GM12865 (cell line): Measurements from ENCODE around the gene ASTN2.

Experiments used
- DNase-seq: peaks from one replicate; pipeline ENCODE4 v3.0.0; 2010; ENCODE audit warnings: low read depth
- H3K4me3 ChIP-seq: 2 replicates; pipeline ENCODE4 v1.5.1; 2011; ENCODE audit warnings: mild to moderate bottlenecking, low read depth, low read length, control low read depth
- TF ChIP-seq, protein P1 (sequence below): IDR thresholded peaks from 2 replicates; pipeline ENCODE4 v1.5.1; 2011; ENCODE audit warnings: low read length, control low read depth, low read depth, inconsistent platforms; ENCODE audit not compliant: insufficient read depth; ENCODE audit errors: missing control alignments

The ASTN2 gene

DNA sequence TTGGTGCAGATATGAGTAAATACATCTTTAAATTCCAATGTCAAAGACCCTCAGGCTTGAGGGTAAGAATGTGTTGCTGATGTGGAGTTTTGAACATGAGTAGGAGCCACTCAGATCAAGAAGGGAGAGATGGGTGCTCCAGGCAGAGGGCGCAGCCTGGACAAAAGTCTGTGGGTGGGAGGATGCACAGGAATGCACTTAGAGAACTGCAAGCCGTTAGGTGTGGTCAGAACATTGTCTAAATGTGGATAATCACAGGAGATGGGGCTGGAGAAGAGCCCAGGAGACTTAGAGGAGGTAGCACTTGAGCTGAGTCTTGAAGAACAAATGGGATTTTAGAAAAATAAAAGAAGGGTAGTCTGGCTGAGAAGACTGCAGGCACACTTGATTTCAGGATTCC is 1005.7 kb downstream of the ASTN2 start:
- TF ChIP-seq, protein P1, sequence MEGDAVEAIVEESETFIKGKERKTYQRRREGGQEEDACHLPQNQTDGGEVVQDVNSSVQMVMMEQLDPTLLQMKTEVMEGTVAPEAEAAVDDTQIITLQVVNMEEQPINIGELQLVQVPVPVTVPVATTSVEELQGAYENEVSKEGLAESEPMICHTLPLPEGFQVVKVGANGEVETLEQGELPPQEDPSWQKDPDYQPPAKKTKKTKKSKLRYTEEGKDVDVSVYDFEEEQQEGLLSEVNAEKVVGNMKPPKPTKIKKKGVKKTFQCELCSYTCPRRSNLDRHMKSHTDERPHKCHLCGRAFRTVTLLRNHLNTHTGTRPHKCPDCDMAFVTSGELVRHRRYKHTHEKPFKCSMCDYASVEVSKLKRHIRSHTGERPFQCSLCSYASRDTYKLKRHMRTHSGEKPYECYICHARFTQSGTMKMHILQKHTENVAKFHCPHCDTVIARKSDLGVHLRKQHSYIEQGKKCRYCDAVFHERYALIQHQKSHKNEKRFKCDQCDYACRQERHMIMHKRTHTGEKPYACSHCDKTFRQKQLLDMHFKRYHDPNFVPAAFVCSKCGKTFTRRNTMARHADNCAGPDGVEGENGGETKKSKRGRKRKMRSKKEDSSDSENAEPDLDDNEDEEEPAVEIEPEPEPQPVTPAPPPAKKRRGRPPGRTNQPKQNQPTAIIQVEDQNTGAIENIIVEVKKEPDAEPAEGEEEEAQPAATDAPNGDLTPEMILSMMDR, result no peak
- H3K4me3 ChIP-seq, result no peak overlapping the region
- no peak for DNase-seq

DNA sequence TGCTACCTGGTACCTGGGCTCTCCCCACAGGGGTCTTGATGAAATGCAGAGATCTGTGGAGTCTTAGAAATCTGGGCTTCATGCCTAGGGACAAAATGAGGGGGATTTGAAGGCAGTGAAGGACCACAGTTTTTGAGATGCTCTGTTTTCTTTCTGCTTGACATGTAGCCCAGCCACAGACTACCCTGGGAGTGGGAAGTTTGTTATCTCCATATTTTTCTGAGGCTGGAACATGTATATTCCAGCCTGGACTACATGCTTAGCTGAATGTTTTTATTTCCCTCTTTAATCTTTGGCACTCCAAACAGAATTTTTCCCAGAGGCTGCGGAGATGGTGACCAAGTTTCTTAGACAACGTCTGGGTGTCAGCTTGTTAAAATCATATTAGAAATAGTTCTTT is 1008.4 kb downstream of the ASTN2 start:
- no peak for DNase-seq
- no peak overlapping the region for H3K4me3 ChIP-seq
- TF ChIP-seq, protein P1, result no peak

DNA sequence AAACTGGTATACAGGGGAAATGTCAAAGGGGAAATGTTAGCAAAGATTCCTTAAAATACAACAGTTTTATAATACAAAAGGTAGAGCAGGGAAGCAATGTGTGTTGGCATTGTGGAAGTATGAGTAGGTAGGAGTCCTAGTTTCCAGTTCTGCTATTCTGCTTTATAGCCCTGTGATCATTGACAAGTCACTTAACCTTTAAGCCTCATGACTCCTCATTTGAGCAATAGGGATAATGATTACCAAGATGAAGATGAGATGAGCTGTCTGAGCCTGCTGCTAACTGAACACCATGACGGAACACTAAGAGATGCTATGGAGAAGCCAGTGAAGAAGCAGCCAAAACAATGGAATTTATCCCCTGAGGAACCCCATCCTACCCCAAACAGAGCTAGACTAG is 1009.5 kb downstream of the ASTN2 start:
- no peak overlapping the region for H3K4me3 ChIP-seq
- DNase-seq, result no peak
- TF ChIP-seq, protein P1, result no peak

DNA sequence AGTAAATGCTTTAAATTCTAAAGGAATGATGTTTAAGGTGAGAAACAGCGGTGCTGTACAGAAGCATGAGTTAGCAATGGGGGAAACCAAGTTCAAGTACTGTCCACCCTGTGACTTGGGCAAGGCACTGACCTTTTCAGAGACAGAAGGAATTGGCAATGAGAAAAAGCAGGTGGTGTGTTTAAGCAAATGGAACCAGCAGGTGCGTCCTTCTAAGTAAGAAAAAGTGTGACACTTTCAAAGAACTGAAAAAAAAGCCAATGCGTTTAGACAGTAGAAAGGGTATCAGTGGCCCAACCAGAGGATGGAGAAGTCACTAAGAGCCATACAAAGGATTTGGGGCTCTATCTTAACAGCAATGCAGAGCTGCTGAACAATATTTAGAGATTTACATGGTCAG is 1010.6 kb downstream of the ASTN2 start:
- no peak overlapping the region for H3K4me3 ChIP-seq
- no peak for DNase-seq
- TF ChIP-seq, protein P1, result no peak

DNA sequence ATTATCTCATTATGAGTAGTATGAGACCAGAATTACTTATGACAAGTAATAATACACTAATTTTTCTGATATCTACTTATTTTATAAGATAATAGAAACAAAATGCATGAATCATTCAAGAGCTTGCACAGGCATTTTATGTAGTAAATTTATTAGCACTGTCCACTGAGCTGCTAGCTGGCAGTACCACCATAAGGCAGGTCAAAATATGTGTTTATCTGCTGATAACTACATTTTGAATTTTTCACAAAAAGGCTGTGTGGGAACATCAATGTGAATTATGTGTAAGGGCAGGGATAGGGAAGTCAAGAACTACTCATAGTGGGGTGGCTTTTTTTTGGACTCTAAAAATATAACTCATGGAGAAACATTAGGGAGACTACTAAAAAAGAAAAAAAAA is 1011.7 kb downstream of the ASTN2 start:
- DNase-seq, result no peak
- TF ChIP-seq, protein P1, result no peak
- H3K4me3 ChIP-seq, result no peak overlapping the region

DNA sequence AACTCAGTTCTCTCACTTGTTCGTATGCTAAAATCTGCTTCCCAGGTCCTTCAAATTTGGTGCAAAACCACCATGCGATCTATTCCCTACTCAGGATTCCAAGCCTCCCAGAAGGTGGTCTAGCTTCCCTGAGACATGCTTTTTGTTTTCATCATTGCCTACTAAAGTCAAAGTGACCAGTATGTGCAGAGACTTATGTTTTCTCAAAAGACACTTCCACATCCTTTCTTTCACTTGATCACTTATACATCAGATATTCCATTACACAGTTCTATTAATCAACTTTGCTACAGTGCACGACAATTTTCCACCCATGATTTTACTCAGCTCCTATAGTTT is 1019.2 kb downstream of the ASTN2 start:
- TF ChIP-seq, protein P1, result no peak
- no peak for DNase-seq
- no peak overlapping the region for H3K4me3 ChIP-seq

DNA sequence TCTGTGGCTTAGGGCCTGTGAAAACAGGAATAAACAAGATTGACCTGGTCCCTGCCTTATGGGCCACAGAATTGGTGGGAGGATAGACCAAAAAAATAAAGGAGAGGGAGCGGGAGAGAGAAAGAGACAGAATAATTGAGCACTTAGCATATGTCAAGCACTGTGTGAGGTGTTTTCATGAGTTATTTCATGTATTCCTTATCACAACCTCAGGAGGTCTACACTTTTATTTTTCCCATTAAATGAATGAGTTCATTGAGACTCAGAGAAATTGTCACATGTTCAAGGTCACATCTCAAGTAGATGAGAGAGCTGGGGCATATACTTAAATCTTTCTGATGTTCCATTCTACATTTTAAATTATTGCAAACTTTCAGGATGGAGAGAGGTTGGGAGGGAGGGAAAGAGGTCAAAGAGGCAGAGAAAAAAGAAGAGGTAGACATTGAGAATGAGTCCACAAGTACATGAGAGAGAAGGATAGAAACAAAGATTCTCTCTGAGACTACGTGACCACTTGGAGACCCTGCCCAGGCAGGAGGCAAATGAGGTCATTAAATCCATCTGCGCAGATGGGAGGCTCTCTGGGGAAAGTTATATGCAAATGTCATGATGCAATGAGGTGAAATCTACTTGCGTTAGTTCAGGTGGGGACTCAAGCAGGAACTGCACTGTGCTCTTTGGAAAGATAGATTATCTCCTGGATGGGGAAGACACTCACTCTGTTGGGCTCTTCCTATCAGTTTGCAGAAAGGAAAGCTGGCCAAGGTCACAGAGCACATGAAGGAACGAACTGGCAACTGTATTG is 1019.8 kb downstream of the ASTN2 start:
- no peak for DNase-seq
- no peak overlapping the region for H3K4me3 ChIP-seq
- TF ChIP-seq, protein P1, result no peak
